NCI-H345 (cell line): ENCODE data around the gene TMEM235.
"Not testable (repeated sequence)": the region's sequence is repeated elsewhere in the genome, so short reads cannot be mapped to it uniquely, and the experiment has no call there.

Source experiments
- DNase-seq: peaks from one replicate; lab custom pipeline; 2025; lab: John Stamatoyannopoulos, UW

The TMEM235 gene

DNA sequence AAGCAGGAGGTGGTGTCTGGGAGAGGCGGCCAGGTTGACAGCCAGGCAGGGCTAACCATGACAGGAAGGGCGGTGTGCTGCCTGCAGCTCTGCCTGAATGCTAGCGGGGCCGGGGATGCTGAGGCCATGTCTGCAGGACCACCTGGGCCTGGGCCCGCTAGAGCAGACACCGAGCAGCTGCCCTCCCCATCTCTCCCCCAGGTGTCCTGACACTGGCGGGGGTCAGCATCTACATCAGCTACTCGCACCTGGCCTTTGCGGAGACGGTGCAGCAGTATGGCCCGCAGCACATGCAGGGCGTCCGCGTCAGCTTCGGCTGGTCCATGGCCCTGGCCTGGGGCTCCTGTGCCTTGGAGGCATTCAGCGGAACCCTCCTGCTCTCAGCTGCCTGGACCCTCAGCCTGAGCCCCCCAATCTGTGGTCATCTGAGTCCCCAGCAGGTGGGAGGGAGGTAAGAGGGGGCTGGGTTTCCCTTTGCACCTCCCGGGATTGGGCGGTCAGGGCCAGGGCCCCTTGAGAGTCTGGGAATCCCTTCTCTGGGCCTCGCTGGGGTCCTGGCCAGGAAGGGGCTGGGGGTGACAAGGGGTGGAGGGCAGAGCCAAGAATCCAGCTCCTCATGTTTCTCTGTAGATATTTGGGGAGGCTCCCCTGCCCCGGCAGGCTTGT is 7.5 kb downstream of the TMEM235 start:
- no peak for DNase-seq

DNA sequence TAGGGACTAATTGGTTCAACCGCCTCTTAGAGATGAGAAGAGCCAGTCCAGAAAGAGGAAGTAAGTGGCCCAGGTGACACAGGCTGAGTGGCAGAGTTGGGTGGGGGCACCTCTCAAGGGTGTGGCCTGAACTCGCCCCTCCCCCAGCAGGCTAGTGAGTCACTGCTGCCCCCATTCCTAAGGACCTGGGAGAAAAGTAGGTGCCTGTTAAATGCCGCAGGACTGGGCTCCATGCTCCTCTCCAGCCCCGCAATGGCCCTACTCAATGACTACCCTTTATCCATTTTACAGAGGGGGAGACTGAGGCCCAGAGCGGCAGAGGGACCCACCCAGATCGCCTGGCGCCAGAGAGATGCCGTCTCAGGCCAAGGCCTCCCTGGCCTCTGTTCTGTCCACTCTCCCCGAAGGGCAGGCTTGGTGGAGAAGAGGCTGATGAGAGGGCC is 8.1 kb downstream of the TMEM235 start:
- DNase-seq: no peak

DNA sequence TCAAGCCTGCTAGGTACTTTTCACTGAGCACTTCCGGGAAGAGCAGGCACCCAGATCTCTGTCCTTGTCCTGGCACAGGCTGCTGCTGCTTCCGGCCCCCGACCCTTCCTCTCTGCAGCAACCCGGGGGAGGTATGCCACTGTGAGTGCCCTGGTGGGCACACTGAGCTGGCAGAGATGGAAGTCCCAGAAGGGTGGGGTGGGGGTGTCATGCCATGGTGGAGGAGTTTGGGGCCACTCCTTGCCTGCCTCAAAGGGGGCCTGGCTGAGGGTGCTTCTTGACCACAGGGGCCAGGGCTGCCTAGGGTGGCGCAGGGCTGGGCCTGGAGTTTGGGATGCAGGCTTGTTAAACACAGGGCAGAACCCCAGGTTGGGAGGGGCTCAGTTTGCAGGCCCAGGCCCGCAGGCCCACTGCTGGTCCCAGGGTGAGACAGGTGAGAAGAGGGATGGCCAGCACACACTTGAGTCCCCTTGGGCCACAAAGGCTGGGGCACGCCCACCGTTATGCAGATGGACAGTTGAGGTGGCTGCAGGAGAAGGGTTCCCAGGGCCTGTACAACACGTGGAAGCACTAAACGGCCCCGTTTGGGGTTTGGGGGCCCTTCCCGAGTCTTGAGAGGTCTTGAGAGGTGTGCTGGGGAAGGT is 8.7 kb downstream of the TMEM235 start:
- DNase-seq: no peak

DNA sequence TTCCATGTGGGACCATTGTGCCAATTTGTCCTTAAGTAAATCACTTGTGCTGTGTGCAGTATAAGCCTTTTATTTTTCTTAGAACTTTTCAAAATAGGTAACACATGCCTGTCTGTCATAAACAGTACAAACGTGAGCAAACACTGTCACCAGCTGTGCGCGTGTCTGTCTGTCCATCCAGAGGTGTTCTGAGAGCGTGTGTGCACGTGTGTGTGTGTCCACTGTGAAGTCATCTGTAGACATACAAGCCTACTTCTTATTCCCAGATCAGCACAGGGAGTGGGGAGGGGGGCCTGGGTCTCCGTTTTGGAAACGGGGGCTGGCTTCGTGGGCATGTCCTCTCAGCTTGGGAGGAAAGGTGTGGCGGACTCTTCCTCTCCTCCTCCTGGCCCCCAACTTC is 9.4 kb downstream of the TMEM235 start:
- no peak for DNase-seq

DNA sequence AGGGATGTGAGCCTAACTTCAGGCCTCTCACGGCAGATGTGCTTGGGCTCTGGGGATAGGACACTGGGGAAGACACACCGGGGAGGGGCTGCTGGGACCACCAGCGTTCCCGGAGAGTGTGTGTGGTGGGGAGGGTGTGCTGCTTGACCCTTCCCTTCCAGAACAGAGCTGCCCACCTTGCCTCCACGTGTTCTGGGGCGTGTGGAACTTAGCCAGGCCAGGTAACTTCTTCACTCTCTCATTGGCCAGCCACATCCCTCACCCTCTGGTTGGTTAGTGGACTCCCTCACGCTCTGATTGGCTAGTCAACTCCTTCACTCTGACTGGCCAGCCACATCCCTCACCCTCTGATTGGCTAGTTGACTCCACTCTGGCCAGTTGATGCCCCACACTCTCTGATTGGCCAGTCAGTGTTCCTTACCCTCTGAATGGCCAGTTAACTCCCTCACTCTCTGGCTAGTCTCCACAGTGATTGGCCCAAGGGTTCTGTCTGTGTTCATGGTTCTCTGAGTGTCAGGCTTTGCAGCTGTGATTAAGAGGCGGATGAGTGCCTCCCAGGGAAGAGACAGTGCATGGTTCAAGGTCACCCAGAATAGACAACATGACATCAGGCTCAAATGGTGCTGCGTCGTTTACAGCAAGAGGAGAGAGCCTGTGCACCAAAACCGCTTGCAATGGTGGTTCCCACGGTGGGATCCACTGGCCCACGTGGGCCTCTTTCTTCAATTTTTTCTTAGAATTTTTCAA is 10.0 kb downstream of the TMEM235 start:
- no peak for DNase-seq

DNA sequence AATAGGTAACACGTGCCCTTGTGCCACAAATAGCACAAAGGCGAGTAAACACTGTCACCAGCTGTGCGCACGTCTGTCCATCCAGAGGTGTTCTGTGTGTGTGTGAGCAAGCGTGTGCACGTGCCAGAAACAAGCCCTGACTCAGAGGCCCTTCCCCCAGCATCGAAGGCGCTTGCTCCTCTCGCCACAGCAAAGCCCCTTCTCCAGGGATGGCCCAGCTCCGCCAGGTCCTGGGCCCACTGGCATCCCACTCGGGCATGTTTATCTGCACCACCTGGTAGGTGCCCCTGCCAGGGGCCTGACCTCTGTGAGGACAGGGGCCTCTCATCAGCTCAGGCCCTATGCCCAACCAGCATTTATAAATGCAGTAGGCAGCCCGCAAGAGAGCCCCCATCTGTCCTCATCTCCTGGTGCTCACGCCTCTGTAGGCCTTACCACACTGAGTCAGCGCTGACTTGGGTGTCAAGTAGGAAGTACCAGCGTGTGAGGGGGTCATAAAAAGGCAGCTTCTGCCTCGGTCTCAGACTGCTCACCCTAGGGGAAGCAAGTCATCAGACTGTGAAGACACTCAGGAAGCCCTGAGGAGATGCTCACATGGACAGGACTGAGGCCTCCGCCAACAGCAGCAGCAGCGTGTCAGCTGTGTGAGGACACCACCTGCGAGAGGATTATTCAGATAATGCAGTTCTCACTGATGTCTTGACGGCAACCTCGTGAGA is 10.8 kb downstream of the TMEM235 start:
- no peak for DNase-seq

DNA sequence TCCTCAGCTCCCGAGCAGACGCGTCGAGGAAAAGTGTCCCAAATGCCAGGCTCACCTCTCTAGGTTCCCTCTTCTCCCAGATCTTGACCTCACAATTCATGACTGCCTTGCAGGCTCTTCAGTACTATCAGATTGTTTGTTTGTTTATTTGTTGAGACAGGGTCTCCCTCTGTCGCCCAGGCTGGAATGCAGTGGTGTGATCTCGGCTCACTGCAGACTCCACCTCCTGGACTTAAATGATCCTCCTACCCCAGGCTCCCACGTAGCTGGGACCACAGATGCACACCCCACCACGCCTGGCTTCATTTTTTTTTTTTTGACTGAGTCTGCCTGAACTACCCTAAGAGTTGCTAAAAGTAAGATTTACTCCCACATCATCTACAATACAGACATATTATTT is 15.9 kb downstream of the TMEM235 start:
- no peak for DNase-seq

DNA sequence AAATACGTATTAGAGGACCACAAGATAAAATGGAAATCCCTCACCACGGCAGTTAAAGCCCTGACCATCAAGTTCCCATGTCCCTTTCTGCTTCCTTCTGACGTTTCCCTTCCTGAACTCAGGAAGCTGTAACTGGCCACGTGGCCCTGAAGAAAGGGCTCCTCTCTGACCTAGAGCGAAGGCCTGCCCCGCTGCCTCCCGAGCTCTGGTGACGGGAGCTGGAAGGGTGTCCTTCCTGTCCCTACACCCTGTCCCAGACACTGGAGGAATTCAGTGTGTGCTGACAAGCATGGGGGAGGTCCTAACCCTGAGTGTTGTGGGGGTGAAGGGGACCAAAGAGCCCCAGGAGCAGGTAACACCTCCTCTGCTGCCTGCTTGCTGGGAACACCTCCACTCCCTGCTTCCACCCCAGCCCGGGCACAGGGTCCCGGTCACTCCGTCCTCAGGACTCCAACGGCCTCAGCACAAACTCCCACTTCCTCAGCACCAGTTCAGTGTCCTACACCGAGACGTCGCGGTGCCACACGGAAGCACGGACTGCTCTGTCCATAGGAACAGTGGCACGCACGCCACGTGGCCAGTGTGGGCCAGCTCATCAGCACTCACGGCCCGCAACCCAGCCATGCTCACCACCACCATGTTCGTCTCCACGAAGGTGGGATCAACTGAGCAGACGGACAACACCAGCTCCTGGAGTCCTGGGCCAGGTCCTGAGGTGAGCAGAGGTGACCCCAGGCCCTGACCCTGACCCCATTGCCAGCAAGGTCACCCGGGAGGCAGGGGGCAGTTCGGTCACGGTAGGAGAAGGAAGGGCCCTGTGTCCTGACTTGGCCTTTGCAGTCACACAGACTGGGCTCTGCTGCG is 16.9 kb downstream of the TMEM235 start:
- DNase-seq: no peak

DNA sequence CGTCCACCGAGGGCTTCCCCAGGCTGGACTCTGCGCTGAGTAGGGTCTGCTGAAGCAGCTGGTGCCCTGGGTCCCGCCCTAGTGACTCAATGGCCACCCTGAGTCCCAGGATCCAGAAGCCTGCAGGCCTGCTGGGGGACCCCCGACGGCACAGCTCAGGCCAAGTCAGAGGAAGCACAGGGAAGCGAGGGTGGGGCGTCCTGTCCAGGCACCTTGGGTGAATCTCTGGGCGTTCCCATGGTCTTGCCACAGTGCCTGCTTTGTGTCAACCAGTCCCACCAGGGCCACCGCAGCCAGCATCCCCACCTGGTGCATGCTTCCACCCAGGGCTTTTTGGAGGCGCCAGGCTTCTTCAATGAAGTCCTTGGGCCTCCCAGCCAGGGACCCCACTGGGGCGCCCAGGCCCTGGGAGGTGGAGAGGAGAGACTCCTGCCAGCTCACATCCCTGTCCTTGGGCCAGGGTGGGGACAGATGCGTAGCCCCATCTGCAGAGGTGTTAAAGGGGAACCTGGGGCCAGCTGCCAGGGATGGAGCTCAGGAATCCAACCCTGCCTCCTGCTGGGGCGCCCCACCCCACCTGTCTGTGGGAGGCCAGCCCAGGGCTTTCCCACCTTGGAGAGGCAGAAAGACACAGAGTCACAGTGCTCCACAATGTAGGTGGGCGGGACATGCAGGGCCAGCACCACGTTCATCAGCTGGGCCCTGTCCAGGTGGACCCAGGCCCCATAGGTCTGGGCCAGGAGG is 17.8 kb downstream of the TMEM235 start:
- DNase-seq: no peak

DNA sequence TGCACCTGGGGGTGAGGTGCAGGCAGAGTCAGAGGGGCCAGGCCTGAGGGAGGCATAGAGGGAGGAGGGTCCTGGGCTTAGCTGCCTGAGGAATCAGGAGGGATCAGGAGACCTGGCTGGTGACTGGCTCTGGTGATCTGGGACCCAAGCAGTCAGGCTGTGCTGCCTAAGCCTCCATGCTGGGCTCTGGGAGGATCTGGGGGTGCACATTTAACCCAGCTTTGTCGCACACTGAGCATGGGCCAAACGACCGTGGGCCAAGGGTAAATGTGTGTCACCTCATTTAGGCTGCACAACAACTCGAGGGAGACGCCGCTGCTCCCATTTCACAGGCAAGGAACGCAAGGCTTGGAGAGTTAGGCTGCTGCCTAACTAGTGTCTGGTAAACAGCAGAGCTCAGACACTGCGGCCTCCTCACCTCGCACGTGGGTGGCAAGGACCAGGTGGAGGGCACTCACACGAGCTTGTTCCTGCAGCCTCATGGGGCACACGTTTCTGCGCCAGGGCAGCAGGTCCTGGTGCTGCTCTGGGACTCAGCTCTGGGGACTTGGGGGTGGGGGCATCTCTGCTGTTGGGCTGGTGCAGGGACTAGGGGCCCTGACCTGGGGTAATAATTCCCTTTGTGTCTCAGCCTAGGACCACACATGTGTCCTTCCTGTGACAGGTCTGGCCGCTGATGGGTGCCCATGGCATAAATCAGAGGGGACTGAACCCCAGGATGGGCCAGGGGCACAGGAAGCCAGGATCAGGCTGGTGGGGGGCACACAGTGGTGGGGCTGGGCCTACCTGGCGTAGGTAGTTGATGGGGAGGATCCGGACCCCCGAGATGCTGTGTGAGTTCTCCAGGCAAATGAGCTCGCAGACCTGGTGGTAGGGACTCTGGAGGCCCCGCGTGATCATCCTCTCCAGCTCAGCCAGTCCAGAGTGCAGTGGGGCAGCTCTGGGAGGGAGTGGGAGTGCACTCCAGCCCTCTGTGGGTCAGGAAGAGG is 18.7 kb downstream of the TMEM235 start:
- DNase-seq: no peak

DNA sequence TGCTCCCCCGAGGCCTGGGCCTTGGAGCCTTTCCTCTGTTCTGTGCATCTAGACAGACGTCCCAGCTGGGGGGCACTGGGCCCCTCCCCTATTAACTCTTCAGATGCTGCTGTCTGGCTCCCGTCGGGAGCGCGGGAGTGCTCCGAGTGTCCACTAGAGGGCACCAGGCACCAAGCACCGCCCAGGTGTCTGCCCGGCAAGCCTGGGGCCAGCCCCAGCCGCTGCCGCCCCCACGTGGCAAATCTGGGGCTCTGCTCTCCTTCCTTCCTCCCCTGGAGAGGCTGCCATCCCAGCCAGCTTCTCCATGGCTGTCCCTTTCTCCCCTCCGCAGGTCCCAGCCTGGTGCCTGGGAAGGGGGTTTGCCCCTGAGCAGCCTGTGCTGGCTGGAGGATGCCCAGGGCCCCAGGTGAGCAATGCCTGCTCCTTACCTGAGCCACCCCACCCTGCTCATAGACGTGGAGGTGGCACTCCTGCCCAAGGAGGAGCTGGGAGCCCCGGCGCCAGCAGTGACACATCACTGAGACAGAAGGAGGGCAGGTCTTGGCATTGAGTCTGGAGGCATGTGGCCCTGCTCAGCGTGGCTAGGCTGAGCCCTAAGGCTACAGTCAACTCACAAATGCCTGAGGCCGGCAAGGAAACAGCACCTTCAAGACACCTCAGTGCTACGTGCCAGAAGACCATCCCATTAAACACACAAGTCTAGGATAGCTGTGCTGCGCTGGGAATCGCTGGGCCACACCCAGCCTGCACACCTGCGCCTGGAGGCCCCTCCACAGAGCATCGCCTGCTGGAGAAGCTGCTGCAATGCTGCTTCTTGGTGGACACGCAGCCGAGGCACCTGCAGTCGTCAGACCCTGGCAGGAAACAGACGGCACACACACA is 19.7 kb downstream of the TMEM235 start:
- peak; percentile 93 for DNase-seq

DNA sequence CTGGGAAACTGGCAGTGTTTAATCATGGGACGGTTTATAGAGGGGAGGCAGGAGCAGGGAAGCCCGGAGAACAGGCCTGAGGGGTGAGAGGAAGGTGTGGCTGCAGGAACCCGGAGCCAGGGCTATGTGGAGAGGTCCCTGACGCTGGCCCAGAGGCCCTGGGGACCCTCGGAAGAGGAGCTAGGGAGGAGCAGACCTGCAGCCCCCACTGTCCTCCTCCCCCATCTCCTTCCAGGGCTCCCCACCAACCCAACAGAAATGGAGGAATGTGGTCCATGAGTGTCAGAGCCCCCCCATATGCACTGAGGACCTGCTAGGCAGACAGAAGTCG is 20.3 kb downstream of the TMEM235 start:
- DNase-seq: no peak

DNA sequence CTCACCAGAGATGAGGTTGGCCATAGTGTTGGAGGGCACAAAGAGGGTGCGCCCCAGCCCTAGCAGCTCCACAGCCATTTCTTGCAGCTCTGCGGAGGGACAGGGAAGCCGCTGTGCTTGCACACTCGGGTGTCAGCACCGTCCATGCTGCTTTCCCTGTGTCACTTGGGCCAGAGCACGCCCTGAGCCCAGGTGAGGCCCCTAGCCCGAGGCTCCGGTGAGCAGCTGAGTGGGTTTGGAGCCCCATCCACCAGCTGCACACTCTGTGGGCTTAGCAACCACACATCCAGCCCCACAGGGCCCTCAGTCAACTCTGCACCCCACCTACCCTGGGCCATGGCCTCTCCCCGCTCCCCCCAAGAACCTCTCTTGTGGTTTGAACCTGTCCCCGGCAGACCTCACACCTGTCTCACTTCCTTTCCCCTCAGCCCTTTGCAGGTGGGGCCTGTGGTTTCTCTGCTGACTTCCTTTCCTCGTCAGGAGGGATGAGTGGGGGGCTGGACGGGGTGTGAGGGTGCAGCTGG is 20.7 kb downstream of the TMEM235 start:
- DNase-seq: no peak

DNA sequence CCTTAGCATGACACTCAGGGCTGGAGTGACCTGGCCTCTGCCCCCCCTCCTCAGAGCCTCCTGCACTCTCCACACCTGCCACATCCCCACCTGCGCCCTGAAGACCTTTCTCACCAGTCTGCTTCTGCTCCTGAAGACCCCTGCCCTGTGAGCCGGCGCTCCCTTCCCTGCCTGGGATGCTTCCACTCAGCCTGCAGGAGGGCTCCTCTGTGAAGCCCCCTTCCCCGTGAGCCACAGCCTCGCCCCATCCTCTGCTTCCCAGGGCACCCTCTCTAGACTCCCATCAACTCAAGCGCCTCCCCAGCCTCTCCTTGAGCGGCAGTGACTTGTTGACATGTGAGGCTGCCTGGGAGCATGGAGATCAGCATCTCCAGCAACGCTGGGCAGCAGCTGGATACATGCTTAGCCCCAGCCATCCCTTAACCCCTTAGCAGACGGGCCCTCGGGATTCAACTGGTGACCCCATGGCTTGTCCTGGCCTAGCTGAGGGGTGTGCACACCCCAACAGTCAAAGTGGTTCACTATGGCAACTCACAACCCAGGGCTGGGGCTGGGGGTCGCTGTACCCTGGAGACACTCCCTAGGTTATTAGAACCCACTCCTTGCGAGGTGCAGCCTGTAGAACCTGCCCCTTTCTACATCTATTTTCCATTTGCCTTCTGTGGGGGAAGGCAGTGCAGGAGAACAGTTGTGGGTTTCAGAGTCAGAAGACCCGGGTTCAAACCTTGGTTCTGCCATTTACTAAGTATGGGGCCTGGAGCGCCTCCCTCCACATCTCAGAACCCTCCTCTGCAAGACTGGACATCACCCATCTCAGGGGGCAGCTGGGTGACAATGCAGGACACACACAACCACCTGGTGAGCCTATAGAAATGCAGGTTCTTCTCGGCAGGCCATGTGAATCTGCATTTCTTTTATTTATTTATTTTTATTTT is 21.5 kb downstream of the TMEM235 start:
- no peak for DNase-seq

DNA sequence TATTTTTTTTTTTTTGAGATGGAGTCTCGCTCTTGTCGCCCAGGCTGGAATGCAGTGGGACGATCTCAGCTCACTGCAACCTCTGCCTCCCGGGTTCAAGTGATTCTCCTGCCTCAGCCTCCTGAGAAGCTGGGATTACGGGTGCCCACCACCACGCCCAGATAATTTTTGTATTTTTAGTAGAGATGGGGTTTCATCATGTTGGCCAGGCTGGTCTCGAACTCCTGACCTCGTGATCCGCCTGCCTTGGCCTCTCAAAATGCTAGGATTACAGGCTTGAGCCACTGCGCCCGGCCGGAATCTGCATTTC is 22.2 kb downstream of the TMEM235 start:
- DNase-seq: not testable (repeated sequence)

DNA sequence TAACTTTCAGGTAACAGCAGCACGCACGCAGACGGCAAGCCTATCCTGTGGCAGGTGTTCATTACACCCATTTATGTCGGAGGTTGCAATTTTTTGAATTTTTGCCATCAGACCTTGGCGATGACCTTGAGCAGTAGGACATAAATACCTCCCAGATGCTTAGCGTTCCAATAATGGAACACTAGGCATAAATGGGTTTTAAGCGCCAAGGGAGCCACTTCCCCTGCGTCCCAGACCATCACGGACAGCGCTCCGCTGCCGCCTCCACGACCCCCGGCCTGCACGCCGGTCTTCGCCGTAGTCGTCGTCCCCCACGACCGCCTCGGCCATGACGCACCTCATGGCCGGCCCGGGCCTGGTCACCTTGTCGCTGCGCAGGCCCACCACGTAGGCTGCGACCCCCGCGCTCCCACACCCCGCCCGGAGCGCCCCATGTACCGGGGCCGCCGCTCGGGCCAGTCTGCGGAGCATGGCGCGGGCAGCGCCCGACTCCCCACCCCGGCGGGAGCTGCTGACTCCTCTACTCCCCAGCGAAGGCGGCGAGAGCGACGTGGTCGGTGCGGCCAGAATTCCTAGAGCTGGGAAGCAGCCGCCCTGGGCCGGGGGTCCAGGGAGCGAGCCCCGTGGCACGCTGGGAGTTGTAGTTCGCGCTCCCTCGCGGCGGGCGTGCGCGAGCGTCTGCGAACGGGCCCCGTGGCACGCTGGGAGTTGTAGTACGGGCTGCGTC is 22.7 kb downstream of the TMEM235 start:
- DNase-seq: peak; percentile 91
